LNCAP (cell line): ENCODE measurements around the gene PABPC4L.

Source experiments
- TF ChIP-seq, protein P1 (sequence below): fragments of 450-650 bp; IDR thresholded peaks from 2 replicates; pipeline ENCODE4 v1.5.1; 2017; ENCODE audit warnings: mild to moderate bottlenecking

PABPC4L gene

DNA sequence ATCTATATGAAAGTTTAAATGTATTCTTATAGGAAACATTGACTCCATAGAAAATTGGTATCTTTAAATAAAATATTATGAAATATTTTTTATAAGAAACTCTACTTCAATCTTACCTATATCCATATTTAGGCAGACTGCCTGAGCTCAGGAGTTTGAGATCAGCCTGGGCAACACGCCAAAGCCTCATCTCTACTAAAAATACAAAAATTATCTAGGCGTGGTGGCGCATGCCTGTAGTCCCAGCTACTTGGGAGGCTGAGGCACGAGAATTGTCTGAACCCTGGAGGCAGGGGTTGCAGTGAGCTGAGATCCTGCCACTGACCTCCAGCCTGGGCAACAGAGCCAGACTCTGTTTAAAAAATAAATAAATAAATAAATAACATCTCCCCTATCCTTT lies 47.5 kb downstream of the PABPC4L start:
- TF ChIP-seq, protein P1, sequence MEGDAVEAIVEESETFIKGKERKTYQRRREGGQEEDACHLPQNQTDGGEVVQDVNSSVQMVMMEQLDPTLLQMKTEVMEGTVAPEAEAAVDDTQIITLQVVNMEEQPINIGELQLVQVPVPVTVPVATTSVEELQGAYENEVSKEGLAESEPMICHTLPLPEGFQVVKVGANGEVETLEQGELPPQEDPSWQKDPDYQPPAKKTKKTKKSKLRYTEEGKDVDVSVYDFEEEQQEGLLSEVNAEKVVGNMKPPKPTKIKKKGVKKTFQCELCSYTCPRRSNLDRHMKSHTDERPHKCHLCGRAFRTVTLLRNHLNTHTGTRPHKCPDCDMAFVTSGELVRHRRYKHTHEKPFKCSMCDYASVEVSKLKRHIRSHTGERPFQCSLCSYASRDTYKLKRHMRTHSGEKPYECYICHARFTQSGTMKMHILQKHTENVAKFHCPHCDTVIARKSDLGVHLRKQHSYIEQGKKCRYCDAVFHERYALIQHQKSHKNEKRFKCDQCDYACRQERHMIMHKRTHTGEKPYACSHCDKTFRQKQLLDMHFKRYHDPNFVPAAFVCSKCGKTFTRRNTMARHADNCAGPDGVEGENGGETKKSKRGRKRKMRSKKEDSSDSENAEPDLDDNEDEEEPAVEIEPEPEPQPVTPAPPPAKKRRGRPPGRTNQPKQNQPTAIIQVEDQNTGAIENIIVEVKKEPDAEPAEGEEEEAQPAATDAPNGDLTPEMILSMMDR = no peak

DNA sequence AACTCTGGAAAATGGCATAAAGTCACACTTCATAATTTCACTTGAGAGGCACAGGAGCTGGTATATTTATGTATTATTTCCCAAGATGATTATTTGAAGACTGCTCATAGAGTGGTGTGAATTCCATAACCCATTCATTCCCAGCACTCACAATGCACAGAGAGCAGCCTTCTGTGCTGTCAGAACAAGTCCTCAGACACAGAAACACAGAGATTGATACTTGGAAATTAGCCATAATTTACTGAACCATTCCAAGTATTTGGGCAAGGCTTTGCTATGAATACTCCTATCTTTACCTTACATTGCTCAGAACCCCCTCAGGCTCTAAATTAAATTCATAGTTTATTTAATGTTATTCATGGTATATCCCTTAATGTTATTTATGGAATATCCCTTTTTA lies 53.6 kb downstream of the PABPC4L start:
- TF ChIP-seq, protein P1 = no peak
